GM12878 (cell line): ENCODE data around the gene PI16.
"Not testable (repeated sequence)": the region's sequence is repeated elsewhere in the genome, so short reads cannot be mapped to it uniquely, and the experiment has no call there.

Experiments used
- CTCF ChIP-seq, 3 experiments: IDR thresholded peaks in 2 of 3; conservative IDR thresholded peaks in 1 of 3; 2 replicates each; pipeline ENCODE4 v1.5.1; 2011; ENCODE audit warnings: low read depth in 3 of 3, low read length in 3 of 3, mild to moderate bottlenecking in 3 of 3, control low read depth in 2 of 3, moderate library complexity in 2 of 3, inconsistent platforms in 1 of 3, mixed read lengths in 1 of 3; ENCODE audit not compliant: control insufficient read depth in 2 of 3, insufficient read depth in 1 of 3; ENCODE audit errors: extremely low read depth in 1 of 3
- EGR1 ChIP-seq, 2 experiments: IDR thresholded peaks; 1 replicate in 1 of 2; 2 replicates in 1 of 2; pipeline ENCODE4 v1.6.1; 2011 to 2012; ENCODE audit warnings: low read depth in 2 of 2, low read length in 2 of 2, borderline replicate concordance in 1 of 2, mild to moderate bottlenecking in 1 of 2, moderate library complexity in 1 of 2
- HDAC2 ChIP-seq: fragments of 200-600 bp; sonication (generic); IDR thresholded peaks from 2 replicates; pipeline ENCODE4 v1.6.1; 2017
- SKIL ChIP-seq: fragments of 450-650 bp; IDR thresholded peaks from 2 replicates; pipeline ENCODE4 v1.6.1; 2017; ENCODE audit warnings: mild to moderate bottlenecking, low read depth, inconsistent platforms; ENCODE audit not compliant: poor library complexity, severe bottlenecking
- STAT1 ChIP-seq: fragments of 450-650 bp; conservative IDR thresholded peaks from 2 replicates; pipeline ENCODE4 v1.6.1; 2014; ENCODE audit warnings: antibody characterized with exemption, mild to moderate bottlenecking

DNA sequence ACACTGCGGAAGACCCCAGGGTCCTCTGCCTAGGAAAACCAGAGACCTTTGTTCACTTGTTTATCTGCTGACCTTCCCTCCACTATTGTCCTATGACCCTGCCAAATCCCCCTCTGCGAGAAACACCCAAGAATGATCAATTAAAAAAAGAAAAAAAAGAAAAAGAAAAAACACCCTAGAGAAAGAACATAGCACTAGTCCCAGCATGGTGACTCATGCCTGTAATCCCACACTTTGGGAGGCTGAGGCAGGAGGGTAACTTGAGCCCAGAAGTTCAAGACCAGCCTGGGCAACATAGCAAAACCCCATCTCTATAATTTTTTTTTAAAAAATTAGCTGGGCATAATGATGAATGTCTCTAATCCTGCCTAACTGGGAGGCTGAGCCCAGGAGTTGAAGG lies 12.2 kb upstream of the PI16 start:
- TF ChIP-seq STAT1; CTCF (IDR thresholded peaks at IDR 0.05 in 2 of 3, conservative IDR thresholded peaks at IDR 0.05 in 1 of 3; ENCODE audit: control insufficient read depth in 2 of 3, extremely low read depth in 1 of 3, insufficient read depth in 1 of 3, low read depth in 3 of 3, low read length in 3 of 3); HDAC2; SKIL; EGR1 (IDR thresholded peaks at IDR 0.05; ENCODE audit: borderline replicate concordance in 1 of 2, low read depth in 2 of 2, low read length in 2 of 2): not testable (repeated sequence)
